GM19023 (cell line): ENCODE measurements around the gene STK32B.
"Not testable (repeated sequence)": the region's sequence is repeated elsewhere in the genome, so short reads cannot be mapped to it uniquely, and the experiment has no call there.

Source experiments
- ATAC-seq: cut with Tn5 transposase; IDR thresholded peaks from one replicate; pipeline ENCODE4 v1.9.1; 2021; ENCODE audit warnings: mild to moderate bottlenecking, moderate library complexity; ENCODE audit not compliant: unreplicated experiment

Gene STK32B

GRCh38 chr4:5066101-5066500, 14.8 kb downstream of the STK32B start:
- no peak for ATAC-seq

GRCh38 chr4:5066968-5067367, 15.7 kb downstream of the STK32B start:
- ATAC-seq: not testable (repeated sequence)

GRCh38 chr4:5067908-5068307, 16.6 kb downstream of the STK32B start:
- ATAC-seq: no peak

- no peak for ATAC-seq
These were observed 18.6 kb downstream of the STK32B start for GRCh38 chr4:5069901-5070300.

GRCh38 chr4:5072948-5073347, 21.7 kb downstream of the STK32B start:
- ATAC-seq: no peak

- ATAC-seq: no peak
These were observed 26.7 kb downstream of the STK32B start for GRCh38 chr4:5078009-5078408.

GRCh38 chr4:5079581-5079980, 28.3 kb downstream of the STK32B start:
- ATAC-seq: no peak

- ATAC-seq: no peak
These were observed 30.2 kb downstream of the STK32B start for GRCh38 chr4:5081441-5081999.

- ATAC-seq: no peak
These were observed 31.1 kb downstream of the STK32B start for GRCh38 chr4:5082376-5082775.

GRCh38 chr4:5084911-5085475, 33.7 kb downstream of the STK32B start:
- no peak for ATAC-seq

GRCh38 chr4:5086535-5086934, 35.3 kb downstream of the STK32B start:
- ATAC-seq: no peak

- ATAC-seq: no peak
These were observed 45.0 kb downstream of the STK32B start for GRCh38 chr4:5096261-5096660.

- no peak for ATAC-seq
These were observed 46.9 kb downstream of the STK32B start for GRCh38 chr4:5098176-5098575.

GRCh38 chr4:5100336-5100735, 49.1 kb downstream of the STK32B start:
- no peak for ATAC-seq

GRCh38 chr4:5100986-5101385, 49.7 kb downstream of the STK32B start:
- no peak for ATAC-seq

GRCh38 chr4:5101571-5101970, 50.3 kb downstream of the STK32B start:
- no peak for ATAC-seq

GRCh38 chr4:5110901-5111300, 59.6 kb downstream of the STK32B start:
- ATAC-seq: no peak

- ATAC-seq: no peak
These were observed 61.2 kb downstream of the STK32B start for GRCh38 chr4:5112333-5113095.

- no peak for ATAC-seq
These were observed 63.7 kb downstream of the STK32B start for GRCh38 chr4:5114950-5115349.

- ATAC-seq: no peak
These were observed 67.0 kb downstream of the STK32B start for GRCh38 chr4:5118091-5118786.

- ATAC-seq: no peak
These were observed 67.9 kb downstream of the STK32B start for GRCh38 chr4:5118994-5119835.
